GM12878 (cell line): ENCODE measurements around the gene CYB5B. TPM values are rescaled to one million over a fixed set of nuclear protein-coding genes. Genes with fewer than 3 reads are reported as not detected.

Experiments
- ATAC-seq: fragments of 200-7000 bp; cut with Tn5 transposase; 3 replicates; pipeline ENCODE4 v1.9.1; 2020; ENCODE audit warnings: mild to moderate bottlenecking, moderate library complexity
- BruUV-seq: library from RNA; stranded (reverse); fragments of 400-500 nt; replicated peaks from 2 replicates; lab custom pipeline; 2021; lab: Mats Ljungman, UMichigan
- CTCF ChIA-PET: fragments of 300-600 bp; sonication (Branson Sonifier 250); formaldehyde crosslinking; extraction: SDS; loops from one replicate; lab custom pipeline; 2021; ENCODE audit warnings: inconsistent platforms; lab: Yijun Ruan, JAX
- POLR2A ChIA-PET: fragments of 350-600 bp; formaldehyde crosslinking; extraction: SDS; loops from one replicate; lab custom pipeline; 2021; ENCODE audit warnings: inconsistent platforms; lab: Charles Lee
- RAD21 ChIA-PET: fragments of 300-600 bp; sonication (Branson Sonifier 250); formaldehyde crosslinking; loops from one replicate; lab custom pipeline; 2023; ENCODE audit warnings: antibody characterized with exemption; ENCODE audit not compliant: unreplicated experiment; lab: Charles Lee
- SMC1A ChIA-PET: fragments of 300-600 bp; sonication (Branson Sonifier 250); formaldehyde crosslinking; loops from one replicate; lab custom pipeline; 2023; ENCODE audit not compliant: unreplicated experiment, uncharacterized antibody; lab: Charles Lee
- DNase-seq: peaks from one replicate; pipeline ENCODE4 v3.0.0-alpha.2; 2011; ENCODE audit warnings: low read depth, low spot score
- FAIRE-seq: peaks from 3 replicates; lab custom pipeline; 2011; peaks lifted over from hg19 to GRCh38; lab: Jason Lieb, UNC
- H2AFZ ChIP-seq: 2 replicates; pipeline ENCODE4 v1.6.0; 2011; ENCODE audit warnings: low read depth, low read length, control low read depth; ENCODE audit not compliant: control insufficient read depth
- H3K27ac ChIP-seq: 2 replicates; pipeline ENCODE4 v1.5.1; 2011; ENCODE audit warnings: control low read depth; ENCODE audit not compliant: control insufficient read depth, insufficient read depth
- H3K27me3 ChIP-seq, 2 experiments: replicated peaks in 1 of 2; 2 replicates each; pipeline versions ENCODE4 v1.6.0 to v1.6.1; 2011; ENCODE audit warnings: low read length in 1 of 2; ENCODE audit not compliant: control insufficient read depth in 2 of 2, insufficient read depth in 2 of 2
- H3K36me3 ChIP-seq, 2 experiments: 2 replicates each; pipeline ENCODE4 v1.5.1; 2011; ENCODE audit warnings: low read length in 1 of 2; ENCODE audit not compliant: control insufficient read depth in 2 of 2, insufficient read depth in 2 of 2
- H3K4me1 ChIP-seq: 2 replicates; pipeline ENCODE4 v1.6.1; 2011; ENCODE audit warnings: mild to moderate bottlenecking, low read length, moderate library complexity, mixed read lengths; ENCODE audit not compliant: control insufficient read depth, insufficient read depth
- H3K4me2 ChIP-seq: 2 replicates; pipeline ENCODE4 v1.6.0; 2011; ENCODE audit warnings: control low read depth; ENCODE audit not compliant: control insufficient read depth, insufficient read depth
- H3K4me3 ChIP-seq: fragments of 200-600 bp; sonication (generic); 2 replicates; pipeline ENCODE4 v1.5.1; 2016
- H3K79me2 ChIP-seq: 2 replicates; pipeline ENCODE4 v1.6.0; 2011; ENCODE audit warnings: low read length; ENCODE audit not compliant: control insufficient read depth, insufficient read depth
- H3K9ac ChIP-seq: 2 replicates; pipeline ENCODE4 v1.8.0; 2011; ENCODE audit warnings: low read length, control low read depth, mixed read lengths; ENCODE audit not compliant: control insufficient read depth, insufficient read depth
- H3K9me3 ChIP-seq: replicated peaks from 3 replicates; pipeline ENCODE4 v1.5.1; 2011; ENCODE audit warnings: mild to moderate bottlenecking, low read length; ENCODE audit not compliant: control insufficient read depth, insufficient read depth
- H4K20me1 ChIP-seq: 2 replicates; pipeline ENCODE4 v1.6.0; 2011; ENCODE audit not compliant: control insufficient read depth, insufficient read depth
- BACH1 ChIP-seq: fragments of 450-650 bp; IDR thresholded peaks from 2 replicates; pipeline ENCODE4 v1.6.1; 2017; ENCODE audit warnings: mild to moderate bottlenecking, borderline replicate concordance
- KAT2A ChIP-seq: conservative IDR thresholded peaks from 2 replicates; pipeline ENCODE4 v1.6.1; 2011; ENCODE audit warnings: low read depth, low read length; ENCODE audit not compliant: control insufficient read depth
- NFYA ChIP-seq: IDR thresholded peaks from 2 replicates; pipeline ENCODE4 v1.6.1; 2011; ENCODE audit warnings: low read depth, mild to moderate bottlenecking, low read length, improper control_type of control experiment, borderline replicate concordance
- RUNX3 ChIP-seq: IDR thresholded peaks from 2 replicates; pipeline ENCODE4 v1.6.1; 2012; ENCODE audit warnings: low read length, inconsistent platforms
- SREBF2 ChIP-seq: IDR thresholded peaks from 2 replicates; pipeline ENCODE4 v1.6.1; 2012; ENCODE audit warnings: mild to moderate bottlenecking, low read length
- WGBS: methylation state at CpG from one replicate; pipeline ENCODE4 v1.1.6; 2016; ENCODE audit warnings: low lambda C conversion rate; ENCODE audit not compliant: insufficient replicate concordance, insufficient coverage; ENCODE audit errors: missing lambda C conversion rate; 5-methylcytosine and 5-hydroxymethylcytosine counted together
- in situ Hi-C: fragments of 300-500 bp; cut with MboI; formaldehyde crosslinking; loops from 9 replicates; pipeline ENCODE4 v1.14.3; 2018; ENCODE audit warnings: mixed read lengths
- intact Hi-C: fragments of 100-400 bp; cut with micrococcal nuclease; formaldehyde crosslinking; loops from one replicate; pipeline ENCODE4 v1.14.2; 2022; ENCODE audit not compliant: unreplicated experiment
- polyA plus RNA-seq, 11 experiments: library from polyadenylated mRNA; depleted of rRNA in 4 of 11; unstranded in 6 of 11; stranded (reverse) in 5 of 11; fragments of >200 nt; fragmentation: Nextera tagmentation in 4 of 11; fragmentation: Illumina TruSeq in 1 of 11; extraction: Ambion mirVana in 4 of 11; extraction: Trizol in 1 of 11; gene quantifications; 1 replicate in 1 of 11; 2 replicates in 10 of 11; pipeline versions ENCODE4 v1.2.1 to v1.2.3, GENCODE V29; 2011 to 2016; ENCODE audit warnings: inconsistent platforms in 2 of 11, missing spikeins in 2 of 11, low read depth in 1 of 11
- total RNA-seq, 4 experiments: library from RNA; depleted of rRNA in 3 of 4; stranded (reverse); fragments of >200 nt in 3 of 4; fragmentation: Illumina TruSeq in 1 of 4; extraction: Trizol in 1 of 4; gene quantifications; 2 replicates each; pipeline versions ENCODE4 v1.2.1 to v1.2.3, GENCODE V29; 2013 to 2021
- TF ChIP-seq, protein P1 (sequence below): fragments of 450-650 bp; IDR thresholded peaks from 2 replicates; pipeline ENCODE4 v1.6.1; 2014; ENCODE audit warnings: mild to moderate bottlenecking

The CYB5B gene
- total and polyA plus RNA-seq, 10 of the 15 experiments (the other 5 are each of a cell fraction or from before 2014, with no cell fraction given): 145 to 305 (median 179) TPM

DNA sequence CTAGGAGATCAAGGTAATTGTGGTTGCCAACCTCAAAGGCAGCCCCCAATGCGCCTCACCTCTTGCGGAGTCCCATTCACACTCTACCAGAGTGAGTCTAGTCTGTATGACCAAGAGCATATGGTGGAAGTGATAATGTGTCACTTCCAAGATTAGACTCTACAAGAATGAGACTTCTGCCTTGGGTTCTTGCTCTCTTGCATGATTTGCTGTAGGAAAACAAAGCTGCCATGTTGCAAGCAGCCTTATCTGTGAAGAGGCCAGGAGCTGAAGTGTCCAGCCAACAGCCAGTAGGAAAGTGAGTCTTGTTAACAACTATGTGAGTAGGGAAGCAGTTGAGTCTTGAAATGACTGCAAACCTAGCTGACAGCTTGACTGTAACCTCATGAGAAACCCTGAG is 42.0 kb upstream of the CYB5B start (continued):
- TF ChIP-seq BACH1 (no peak), RUNX3 (no peak), KAT2A (no peak), SREBF2 (no peak)
- TF ChIP-seq, protein P1, sequence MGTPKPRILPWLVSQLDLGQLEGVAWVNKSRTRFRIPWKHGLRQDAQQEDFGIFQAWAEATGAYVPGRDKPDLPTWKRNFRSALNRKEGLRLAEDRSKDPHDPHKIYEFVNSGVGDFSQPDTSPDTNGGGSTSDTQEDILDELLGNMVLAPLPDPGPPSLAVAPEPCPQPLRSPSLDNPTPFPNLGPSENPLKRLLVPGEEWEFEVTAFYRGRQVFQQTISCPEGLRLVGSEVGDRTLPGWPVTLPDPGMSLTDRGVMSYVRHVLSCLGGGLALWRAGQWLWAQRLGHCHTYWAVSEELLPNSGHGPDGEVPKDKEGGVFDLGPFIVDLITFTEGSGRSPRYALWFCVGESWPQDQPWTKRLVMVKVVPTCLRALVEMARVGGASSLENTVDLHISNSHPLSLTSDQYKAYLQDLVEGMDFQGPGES: no peak

DNA sequence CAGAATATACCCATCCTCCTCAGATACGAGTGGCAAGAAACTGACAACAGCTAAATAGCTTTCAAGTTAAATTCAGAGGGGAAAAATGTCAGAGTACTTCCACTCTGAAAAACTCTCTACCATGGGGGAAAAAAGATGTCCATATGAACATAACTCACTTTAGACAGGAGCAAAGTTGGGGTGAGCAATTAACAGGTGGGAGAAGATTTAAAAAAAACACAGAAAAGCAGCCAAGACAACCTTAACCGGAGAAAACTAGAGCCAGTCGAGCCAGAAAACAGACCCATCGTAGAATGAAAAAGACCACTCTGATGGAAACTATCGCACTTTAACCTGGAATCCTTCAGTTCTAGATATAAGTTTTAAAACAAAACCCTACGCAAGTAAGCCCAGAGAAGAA is 39.4 kb upstream of the CYB5B start:
- Histone ChIP-seq H4K20me1 (no peaks in the 10 kb centered on the region), H3K9ac (peak overlapping the region; percentile 93), H3K9me3 (no peaks in the 10 kb centered on the region), H3K4me1 (peaks cover 9% of the 10 kb centered on the region), H3K36me3 (peaks cover 0 to 14% of the 10 kb centered on the region in 2 experiments; a peak in 1 of 4 replicates), H3K4me2 (peak overlapping the region; percentile 86), H3K27ac (peak overlapping the region; percentile 85), H3K79me2 (peaks cover 36% of the 10 kb centered on the region), H3K4me3 (peak overlapping the region; percentile 93), H3K27me3 (no peaks in the 10 kb centered on the region), H2AFZ (no peak overlapping the region)
- no peak for ATAC-seq
- 1% methylated on average over 6 of the region's 6 CpGs for WGBS
- FAIRE-seq: no peak
- ChIA-PET POLR2A (interaction anchor here (0.5 to 1.4 kb wide), 9 partner anchors 27 to 377 kb away, joined by 3 to 9 read pairs (median 3); partner anchors contain the start of genes CYB5B and WWP2), RAD21 (interaction anchor here (1.4 to 2.1 kb wide), 4 partner anchors 12 to 370 kb away, joined by 4 to 12 read pairs (median 8); partner anchors contain the start of gene NOB1), SMC1A (interaction anchor here (0.9 to 3.4 kb wide), 5 partner anchors 11 to 59 kb away, joined by 4 to 14 read pairs (median 5); partner anchors contain the start of gene NIP7), CTCF (interaction anchor here (1.2 to 1.7 kb wide), 4 partner anchors 9 to 74 kb away, joined by 3 to 9 read pairs (median 5); no protein-coding TSS in a partner anchor)
- intact Hi-C loops: loop anchor here (2.0 kb wide), 2 partner anchors 46 to 74 kb away; partner anchors contain the start of genes COG8, NIP7 and VPS4A
- TF ChIP-seq NFYA: no peak
- in situ Hi-C loops: no loop called here
- DNase-seq: no peak
- BruUV-seq: no TSS peak
